GM19043 (cell line): ENCODE measurements around the gene KIAA0930.
"Not testable (repeated sequence)": the region's sequence is repeated elsewhere in the genome, so short reads cannot be mapped to it uniquely, and the experiment has no call there.

Experiments used
- ATAC-seq: cut with Tn5 transposase; IDR thresholded peaks from one replicate; pipeline ENCODE4 v1.9.1; 2021; ENCODE audit warnings: low read depth; ENCODE audit not compliant: unreplicated experiment

Gene KIAA0930

DNA sequence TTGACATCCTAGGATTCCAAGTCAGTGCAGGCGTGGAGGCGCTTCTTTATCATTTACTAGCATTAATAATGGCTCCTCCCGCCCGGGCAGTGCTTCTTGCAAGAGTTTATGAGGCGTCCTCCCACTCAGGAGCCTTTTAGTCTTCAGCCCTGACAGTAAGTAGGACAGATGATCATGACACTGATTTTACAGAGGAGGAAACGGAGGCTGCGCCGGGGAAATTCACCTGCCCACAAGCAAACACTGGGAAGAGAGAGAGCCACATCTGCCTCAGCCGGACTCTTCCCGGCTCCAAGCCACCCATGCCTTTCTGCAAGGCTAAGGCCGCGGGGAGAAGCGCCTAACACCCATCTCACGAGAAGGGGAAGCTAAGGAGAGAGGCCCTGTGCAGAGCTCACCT, 35.9 kb downstream of the KIAA0930 start:
- no peak for ATAC-seq

DNA sequence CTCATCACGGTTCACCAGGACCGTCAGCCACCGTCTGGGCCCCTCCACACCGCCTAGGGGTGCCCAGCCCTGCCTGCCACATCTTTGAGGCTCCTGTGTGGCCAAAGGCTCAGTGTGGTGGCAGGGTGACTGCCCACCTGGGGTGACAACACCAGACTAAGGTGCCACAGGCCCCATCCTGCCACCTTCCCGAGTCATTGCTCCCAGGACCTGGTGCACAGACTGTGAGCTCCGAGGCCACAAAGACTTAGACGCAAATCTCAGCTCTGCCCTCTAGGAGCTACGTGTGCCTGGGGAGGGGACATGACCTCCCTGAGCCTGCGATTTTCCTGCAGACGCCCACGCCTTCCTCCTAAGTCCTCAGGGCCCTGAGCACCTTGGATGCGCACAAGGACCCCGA, 36.5 kb downstream of the KIAA0930 start:
- no peak for ATAC-seq

DNA sequence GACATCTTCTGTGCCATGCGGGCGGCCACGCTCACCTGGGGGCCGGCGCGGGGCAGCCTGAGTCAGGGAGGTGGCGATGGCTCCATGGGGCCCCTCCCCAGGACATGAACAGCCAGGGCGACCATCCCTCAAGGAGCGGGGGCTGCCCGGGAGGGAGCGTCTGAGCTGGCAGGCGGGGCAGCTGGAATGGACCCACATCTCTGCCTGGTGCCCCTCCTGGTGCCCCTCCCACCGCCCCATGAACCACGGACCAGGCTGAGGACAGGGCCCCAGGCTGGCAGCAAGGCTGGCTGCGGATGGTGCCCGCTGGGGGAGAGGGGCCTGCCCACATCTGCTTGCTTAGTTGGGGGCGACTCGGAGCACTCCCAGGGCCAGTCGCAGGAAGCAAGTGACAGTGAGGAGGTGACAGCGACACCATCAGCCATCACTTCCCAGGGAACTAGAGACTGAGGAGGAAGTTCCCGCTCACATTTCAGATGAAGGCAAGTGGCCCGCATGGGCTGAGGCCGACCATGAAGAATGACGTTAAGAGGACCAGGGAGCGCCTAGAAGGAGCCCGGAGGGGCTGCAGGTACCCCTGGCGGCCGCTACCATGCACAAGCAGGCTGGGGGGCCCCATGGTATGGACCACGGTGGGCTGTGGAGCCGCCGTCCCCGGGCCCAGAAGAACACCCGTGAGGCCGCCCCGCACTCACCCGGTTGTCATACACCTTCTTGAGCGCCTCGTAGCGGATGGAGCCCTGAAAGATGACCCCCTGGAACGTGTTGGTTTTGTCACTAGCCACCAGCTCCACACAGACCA, 37.3 kb downstream of the KIAA0930 start:
- ATAC-seq, result no peak

DNA sequence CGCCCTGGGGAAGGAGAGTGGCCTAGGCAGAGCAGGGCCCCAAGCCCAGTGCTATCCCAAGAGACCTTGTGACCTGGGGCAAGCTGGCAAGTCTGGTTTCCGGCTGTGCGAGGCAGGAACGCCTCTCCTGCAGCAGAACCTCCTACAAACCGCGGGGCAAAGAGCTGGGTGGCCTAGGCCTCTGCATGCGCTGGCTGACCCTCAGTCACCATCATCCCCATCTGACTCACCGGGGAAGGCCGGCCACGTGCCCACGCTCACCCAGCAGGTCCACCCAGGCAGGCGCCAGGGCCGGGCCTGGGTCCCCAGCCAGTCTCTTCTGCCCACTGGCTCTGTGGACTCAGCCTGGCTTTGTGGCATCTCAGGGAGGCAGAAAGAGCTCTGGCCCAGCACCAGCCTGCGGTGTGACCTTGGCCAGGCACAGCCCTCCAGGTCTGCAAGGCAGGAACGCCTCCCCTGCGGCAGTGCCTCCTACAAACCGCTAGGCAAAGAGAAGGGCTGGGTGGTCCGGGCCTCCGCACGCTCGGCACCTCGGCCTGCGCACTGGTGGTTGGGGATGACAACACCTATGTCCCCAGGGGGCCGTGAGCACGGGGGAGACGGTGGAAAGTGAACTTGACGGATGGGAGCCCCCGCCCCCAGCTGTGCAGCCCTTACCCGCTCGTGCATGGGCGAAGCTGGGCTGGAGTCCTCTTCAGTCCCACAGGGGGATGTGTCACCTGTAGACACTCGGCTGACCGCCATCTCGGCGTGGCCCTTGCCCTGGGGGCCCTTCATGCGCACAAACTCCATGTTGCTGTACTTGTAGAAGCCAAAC, 38.2 kb downstream of the KIAA0930 start:
- no peak for ATAC-seq

DNA sequence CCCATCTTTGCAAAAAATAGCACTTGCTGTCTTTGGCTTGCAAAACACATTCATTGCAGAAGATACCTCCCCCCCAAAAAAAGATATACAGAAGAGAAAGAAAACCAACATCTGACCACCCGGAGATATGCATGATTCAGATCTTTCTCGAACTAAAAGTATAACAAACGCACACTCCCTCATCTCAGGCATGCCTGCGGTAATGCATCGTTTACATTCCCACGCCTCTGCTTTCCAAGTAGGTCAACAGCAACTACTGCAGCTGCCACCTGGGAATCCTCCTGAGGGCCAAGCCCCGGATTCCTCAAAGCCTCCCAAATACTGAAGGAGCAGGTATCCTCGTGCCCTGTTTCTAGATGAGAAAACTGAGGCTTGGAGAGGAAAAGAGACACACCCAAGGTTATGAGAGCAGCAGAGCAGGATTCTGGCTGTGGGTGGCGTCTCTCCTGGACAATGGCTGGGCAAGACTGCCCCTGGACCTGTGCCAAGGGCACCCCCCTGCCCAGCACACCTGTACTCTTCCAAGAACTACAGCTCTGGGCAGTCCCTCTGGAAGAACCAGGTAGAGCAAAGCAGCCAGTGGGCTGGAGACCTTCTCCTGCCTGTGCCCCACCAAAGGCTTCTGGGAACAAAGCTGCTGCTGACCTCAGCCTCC, 38.9 kb downstream of the KIAA0930 start:
- ATAC-seq, result no peak

DNA sequence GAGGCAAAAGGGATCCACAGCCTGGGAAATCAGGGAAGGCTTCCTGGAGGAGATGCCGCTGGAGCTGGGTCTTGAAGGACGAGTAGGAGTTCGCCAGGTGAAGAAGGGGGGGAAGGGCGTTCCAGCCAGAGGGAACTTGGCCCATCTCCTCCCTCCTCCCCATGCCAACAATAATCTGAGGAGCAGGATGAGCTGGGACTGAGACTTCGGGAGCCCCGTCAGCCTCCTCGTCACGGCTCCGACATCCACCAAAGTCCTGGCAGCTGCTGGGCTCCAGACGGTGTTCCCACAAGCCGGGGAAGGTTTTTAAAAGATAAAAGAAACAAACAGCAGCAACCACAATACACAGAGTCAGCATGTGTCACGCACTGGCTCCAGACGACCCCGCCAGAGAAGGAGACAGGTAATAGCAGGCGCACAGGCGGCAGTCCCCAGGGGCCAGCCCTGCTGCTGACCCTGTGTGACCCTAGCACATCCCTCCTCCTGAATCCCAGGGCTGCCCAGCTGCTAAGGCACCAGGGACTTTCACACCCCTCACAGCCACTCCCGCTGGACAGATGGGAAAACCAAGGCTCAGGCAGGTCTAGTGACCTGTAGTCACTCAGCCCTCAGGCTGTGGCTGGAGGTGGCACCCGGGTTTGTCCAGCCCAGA, 39.7 kb downstream of the KIAA0930 start:
- ATAC-seq, result no peak

DNA sequence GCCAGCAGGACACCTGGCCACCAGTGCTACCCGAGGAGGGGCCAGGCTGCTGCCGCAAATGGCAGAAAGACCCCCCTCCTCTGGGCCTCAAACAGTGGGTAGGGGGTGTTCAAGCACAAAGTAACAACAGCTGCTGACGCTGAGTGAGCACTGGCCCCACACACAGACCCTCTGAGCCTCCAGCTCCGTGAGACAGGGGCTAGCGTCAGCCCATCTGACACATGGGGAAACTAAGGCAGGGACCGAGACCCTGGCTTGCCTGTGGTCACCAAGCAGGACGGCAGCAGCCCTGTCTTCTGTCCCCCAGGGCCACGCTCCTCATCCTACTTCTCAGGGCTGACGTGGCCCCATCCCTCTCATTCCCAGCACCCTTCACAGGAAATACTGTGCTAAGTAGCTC, 40.5 kb downstream of the KIAA0930 start:
- no peak for ATAC-seq

DNA sequence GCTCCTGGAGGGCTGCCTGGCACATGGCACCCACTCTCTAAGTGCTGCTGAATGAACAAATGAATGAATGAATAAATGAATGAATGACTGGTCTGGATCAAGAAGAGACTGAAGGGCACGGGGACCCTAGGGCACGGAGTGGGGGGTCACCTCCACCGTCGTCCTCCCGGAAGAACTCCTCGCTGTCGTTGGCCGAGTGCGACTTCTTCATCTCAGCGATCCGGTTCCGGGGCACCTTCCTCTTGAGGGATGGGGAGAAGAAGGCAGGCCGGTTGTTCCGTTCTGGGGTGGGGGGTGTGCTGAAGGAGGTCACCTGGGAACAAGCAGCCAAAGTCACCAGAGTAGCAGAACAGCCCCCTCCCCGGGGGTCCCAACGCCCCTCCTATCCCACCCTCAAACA, 41.0 kb downstream of the KIAA0930 start:
- no peak for ATAC-seq

DNA sequence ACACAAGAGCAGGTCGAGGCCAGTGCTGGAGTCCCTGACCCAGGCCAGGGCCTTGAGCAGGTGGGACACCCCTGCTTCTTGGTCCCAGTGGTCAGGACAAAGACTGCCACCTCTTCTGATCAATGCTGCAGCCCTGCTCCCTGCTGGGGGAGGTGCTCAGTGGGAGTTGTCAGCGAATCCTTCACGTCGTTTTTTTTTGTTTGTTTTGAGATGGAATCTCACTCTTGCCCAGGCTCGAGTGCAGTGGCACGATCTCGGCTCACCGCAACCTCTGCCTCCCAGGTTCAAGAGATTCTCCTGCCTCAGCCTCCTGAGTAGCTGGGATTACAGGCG, 42.3 kb downstream of the KIAA0930 start:
- no peak for ATAC-seq

DNA sequence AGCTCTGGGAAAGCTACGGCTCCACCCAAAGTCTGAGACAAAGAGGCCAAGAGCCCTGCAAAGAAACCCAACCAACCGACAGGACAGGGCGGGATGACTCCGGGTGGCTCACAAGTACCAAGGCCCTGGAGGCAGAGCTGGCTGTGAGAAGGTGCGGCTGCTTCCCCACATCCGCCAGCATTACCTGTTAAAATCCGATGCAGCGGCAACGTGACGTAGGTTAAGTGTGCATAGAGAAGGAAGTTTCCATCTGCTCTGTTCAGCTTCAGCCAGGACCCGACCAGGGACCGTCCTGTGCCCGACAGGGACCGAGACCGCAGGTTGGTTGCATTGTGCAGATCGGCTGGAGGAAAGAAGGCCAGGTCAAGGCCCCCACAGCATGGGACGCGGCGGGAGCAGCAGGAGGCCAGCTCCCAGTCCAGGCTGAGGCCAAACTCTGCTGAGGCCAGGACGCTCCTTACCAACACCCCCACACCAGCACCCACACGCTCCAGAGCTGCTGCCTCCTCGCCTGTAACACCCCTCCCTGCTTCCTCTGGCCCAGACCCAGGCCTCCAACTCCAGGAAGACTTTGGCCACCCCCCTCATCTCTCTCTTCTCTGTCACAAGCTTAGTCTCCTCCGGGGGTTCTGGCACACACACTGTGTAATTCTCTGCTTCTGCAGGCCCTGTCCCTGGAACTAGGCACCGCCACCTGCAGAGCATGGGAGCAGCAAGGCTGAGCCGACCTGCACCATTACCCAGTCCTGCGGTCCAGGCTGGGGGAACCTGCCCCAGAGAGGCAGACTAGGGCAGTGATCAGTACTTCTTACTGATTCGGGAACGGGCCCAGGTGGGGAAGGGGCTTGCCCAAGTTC, 42.9 kb downstream of the KIAA0930 start:
- ATAC-seq, result no peak

DNA sequence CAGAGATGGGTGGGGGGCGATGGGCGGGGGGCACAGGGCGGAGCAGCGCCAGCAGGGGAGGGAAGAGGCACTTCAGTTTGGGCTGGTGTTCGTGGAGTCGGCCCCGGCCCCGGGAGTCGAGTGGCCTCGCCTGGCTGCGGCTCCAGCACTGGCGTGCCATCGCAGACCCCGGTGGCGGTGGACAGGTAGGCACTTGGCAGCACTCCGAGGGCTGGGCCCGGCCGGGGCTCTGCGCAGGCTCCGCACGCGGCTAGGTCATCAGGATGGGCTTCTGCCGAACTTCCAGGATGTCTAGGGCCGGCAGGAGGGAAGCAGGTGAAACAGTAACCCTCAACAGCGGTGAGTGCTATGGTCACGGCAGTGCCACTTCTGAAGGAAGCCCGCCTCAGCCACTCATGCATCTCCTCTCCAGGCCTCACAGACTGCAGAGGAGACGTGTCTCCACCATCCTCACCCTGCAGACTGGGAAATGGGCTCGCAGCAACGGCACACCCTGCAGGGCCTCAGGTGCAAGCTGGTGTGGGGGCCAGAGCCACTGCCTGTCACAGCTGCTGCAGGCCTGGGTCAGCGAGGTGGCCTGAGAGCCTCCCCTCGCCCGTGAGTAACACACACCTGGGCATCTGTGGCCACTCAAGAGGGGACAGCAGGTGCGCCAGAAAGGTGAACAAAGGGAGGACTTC, 43.6 kb downstream of the KIAA0930 start:
- no peak for ATAC-seq

DNA sequence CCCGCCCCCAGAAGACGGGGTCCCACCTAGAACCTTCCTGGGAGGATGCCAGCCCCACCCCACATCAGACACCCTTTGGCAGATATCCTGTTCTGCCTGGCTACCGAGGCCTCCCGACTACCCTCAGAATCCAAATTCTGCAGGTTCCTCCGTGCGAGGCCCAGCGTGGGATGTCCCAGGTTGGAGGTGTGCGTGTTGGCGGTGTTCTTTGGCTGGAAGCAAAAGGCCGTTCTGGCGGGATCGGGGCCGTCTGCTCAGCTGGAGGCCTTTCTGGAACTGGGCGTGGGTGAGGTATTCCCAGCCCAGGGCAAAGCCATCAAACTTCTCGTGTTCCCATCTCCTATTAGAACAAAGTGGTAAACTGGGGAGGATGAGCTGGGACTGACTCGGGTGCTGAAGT, 44.4 kb downstream of the KIAA0930 start:
- no peak for ATAC-seq

DNA sequence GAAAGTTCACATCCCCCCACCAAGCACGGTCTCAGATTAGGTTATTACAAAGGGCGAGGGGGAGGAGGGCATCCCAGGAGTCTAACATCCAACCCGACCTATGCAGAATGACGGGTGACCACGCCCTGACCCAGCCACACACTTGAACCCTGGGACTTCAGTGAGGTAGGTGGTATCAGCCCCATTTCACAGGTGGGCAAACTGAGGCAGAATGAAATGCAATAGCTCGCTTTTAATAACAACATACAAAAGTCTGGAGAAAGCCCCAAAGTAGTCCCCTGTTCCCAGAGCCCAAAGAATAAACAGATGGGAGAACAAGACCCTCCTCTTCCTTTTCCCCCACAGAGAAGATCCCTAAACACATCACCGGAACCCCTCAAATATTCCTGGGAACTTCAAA, 45.1 kb downstream of the KIAA0930 start:
- no peak for ATAC-seq

DNA sequence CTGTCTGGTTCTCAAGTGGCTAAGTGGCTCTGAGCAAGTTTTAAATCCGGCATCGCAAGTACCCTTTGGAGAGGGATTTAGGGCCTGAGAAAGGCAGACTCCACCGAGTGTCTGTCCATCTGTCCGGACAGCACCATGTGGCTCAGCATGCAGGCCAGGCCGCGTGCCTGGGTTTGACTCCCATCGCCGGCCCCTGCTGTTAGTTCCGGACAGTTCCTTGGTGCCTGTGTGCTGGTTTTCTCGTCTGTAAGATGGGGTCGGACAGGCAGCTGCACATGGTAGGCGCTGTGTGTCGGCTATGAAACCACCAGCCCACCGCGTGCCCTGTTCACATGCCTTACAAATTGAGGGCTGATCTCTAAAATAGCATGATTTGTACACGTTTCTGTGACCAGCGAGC, 46.0 kb downstream of the KIAA0930 start:
- no peak for ATAC-seq

DNA sequence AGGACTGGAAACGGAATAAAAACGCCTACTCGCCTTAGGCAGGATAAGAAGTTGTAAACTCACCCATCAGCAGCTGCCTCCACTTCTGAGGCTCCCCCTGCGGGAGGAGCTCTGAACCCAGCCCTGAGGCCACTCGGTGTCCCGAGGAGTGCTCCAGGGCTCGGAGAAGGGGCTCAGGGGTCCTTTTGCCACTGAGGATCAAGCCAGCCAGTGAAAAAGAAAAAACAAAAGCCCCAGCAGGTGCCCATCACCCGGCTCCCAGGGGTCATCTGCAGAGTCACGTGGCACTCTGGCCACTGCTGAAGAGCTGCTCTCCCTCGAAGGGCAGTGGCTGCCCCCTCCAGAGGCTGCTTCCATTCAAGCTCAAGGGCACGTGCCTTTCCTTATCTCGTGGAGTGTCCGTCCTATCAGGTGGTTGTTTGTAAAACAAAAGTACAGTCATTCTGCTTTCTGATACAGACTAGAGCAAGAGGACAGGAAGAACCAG, 48.0 kb downstream of the KIAA0930 start:
- no peak for ATAC-seq

DNA sequence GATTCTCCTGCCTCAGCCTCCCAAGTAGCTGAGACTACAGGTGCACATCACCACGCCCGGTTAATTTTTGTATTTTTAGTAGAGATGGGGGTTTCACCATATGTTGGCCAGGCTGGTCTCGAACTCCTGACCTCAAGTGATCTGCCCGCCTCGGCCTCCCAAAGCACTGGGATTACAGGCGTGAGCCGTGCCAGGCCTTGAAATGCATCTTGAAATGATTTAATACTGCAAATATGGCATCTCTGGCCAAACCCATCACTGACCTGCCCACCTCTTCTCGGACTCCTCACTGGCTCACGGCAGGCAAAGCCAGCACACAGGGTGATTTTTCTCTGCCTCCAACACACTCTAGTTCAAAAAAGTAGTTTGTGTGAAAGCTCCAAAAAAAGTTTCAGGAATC, 48.9 kb downstream of the KIAA0930 start:
- not testable (repeated sequence) for ATAC-seq

DNA sequence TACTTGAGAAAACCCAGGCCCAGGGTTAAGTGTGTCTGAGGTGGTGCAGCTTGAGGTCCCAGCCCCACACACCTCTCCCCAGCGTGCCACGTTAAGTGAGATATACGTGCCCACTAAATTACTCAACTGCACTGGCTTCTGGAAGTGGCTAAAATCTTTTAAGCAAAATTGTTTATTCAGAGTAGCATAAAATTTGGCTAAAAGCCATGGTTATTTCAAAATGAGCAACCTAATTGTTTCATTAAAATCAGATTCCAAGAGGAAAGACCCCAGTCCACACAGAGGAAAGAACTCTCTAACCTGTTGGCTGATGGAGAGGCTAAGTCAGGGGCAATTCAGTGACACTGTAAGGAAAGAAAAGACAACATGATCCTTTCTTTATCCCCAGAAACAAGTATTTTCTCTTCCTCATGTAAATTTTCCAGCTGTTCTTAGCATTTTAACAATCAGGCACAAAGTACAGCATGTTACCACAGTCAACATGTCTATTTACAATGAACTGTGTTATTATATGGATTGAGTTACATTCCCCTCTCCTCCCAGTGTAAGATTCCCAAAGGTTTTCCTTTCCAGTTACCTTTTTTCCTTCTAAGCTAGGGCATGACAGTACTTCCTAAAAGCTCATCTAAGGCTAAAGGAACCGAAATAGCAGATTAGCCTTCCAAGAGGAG, 50.4 kb downstream of the KIAA0930 start:
- no peak for ATAC-seq

DNA sequence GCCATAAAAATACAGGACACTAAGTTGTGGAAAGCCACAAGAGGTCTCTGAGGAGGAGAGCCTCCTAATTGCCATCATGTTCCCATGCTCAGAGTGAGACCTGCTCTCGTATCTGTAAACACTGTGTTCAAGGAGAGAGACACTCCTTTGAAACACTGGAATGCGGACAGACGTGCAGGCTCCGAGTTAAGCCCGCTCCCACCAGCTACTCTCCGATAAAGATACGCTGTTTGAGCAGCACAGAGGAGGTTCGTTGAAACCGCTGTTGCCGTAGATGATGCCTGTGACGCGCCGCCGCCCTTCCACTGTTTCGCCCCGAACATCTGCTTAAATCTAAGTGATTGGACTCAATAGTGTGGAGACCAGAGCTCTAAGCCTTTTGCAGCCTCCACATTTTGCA, 51.9 kb downstream of the KIAA0930 start:
- no peak for ATAC-seq

DNA sequence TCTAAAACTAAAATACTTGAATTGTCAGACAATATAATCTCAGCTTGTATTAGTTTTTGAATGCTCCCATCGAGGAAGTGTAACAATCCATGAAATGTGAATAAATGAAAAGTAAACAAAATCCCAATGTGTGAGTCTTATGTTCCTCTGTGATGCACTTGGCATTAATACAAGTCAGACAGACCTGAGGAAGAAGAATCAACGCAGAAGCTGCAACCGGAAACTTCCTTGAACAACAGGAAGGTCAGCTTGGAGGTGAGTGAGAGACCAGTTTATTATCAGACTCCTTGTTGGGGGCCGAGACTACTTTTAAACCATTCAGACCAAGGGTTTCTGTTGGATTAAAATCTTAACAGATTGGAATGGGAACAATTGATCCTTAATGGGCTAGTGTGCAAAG, 52.8 kb downstream of the KIAA0930 start:
- ATAC-seq, result no peak
